Measurements from ENCODE around the gene SHC2.

DNA sequence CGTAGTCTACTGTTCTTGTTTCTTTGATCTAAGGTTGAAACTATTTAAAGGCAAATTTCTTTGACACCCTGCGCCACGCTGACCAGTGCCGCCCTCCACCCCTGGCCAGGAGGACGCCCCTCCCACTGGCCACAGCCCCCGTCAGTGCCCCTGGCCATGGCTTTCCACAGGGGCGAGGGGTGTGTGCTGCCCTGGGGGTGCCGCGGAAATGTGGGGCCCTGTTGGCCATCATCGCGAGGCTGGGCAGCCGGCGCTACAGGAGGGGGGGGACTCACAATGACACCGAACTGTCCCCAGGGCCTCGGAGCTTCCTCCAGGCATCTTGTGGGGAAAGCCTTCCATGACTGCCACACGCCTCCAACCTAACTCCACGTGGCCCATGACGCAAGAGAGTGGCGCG is 10.9 kb downstream of the SHC2 start:
- TF ChIP-seq EZH2 (IDR thresholded peaks at IDR 0.05) (no peak), POLR2AphosphoS5 (IDR thresholded peaks at IDR 0.05; ENCODE audit: borderline replicate concordance, low read depth, low read length) (no peak), FOXP2 (optimal IDR thresholded peaks at IDR 0.05; ENCODE audit: control extremely low read depth, extremely low read length, insufficient read depth) (no peak)

Measured in SK-N-MC (cell line).